ENCODE results near the gene LY9. TPM values are rescaled to one million over a fixed set of nuclear protein-coding genes. Genes with fewer than 3 reads are reported as not detected.

The LY9 gene
- polyA plus RNA-seq, 2 of the 4 experiments (the other 2 are of a cell fraction) = 0.05 to 0.19 TPM

DNA sequence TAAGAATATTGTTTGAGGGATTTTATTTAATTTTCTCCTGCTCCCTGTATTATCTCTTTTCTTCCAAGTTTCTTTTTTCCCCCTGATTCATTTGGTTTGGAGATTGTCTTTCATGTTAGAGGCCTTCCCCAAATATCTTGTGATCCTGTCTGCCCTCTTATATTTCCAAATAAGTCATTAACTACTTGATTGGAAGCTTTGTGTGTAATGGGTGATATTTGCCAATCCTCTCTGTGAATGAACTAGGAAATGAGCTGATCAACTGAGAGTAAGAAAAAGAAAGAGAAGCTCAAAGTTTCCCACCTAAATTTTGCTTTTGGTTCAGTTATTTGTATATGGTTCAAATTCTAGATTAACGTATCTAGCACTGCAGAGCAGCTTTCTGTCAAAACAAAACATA is 23.6 kb upstream of the LY9 start:
- Histone ChIP-seq H3K4me1 (no peaks in the 10 kb centered on the region), H3K9me3 (no peaks in the 10 kb centered on the region), H3K27ac (no peak overlapping the region), H3K4me2 (no peak overlapping the region), H3K4me3 (no peak overlapping the region)
- DNase-seq (ENCODE audit: low read depth in 1 of 2, low spot score in 1 of 2) (no peak), FAIRE-seq (no peak), ATAC-seq (no peak)
- TF ChIP-seq, protein P1, sequence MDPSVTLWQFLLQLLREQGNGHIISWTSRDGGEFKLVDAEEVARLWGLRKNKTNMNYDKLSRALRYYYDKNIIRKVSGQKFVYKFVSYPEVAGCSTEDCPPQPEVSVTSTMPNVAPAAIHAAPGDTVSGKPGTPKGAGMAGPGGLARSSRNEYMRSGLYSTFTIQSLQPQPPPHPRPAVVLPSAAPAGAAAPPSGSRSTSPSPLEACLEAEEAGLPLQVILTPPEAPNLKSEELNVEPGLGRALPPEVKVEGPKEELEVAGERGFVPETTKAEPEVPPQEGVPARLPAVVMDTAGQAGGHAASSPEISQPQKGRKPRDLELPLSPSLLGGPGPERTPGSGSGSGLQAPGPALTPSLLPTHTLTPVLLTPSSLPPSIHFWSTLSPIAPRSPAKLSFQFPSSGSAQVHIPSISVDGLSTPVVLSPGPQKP (IDR thresholded peaks at IDR 0.05; ENCODE audit: low read depth, low read length) = no peak
- TF ChIP-seq HOXB13 (CRISPR knock-in tag; IDR thresholded peaks at IDR 0.05; ENCODE audit: low read depth) = no peak
- no peak for TF ChIP-seq ESRRA (IDR thresholded peaks at IDR 0.05; ENCODE audit: borderline replicate concordance, low read length)
- TF ChIP-seq POLR2AphosphoS2 (conservative IDR thresholded peaks at IDR 0.05; ENCODE audit: low read length) = no peak
- TF ChIP-seq GATA3 (IDR thresholded peaks at IDR 0.05; ENCODE audit: borderline replicate concordance) = no peak
- TF ChIP-seq CHD2 (IDR thresholded peaks at IDR 0.05; ENCODE audit: low read length, partially characterized antibody) = no peak
- no peak for TF ChIP-seq FOSL2 (IDR thresholded peaks at IDR 0.05)
- no peak for TF ChIP-seq FOSL2 (CRISPR knock-in tag; IDR thresholded peaks at IDR 0.05)
- TF ChIP-seq SREBF2 (IDR thresholded peaks at IDR 0.05) = no peak
- no peak for TF ChIP-seq NR3C1 (IDR thresholded peaks at IDR 0.05)
- no peak for TF ChIP-seq HOXB5 (CRISPR knock-in tag; IDR thresholded peaks at IDR 0.05)
- no peak for TF ChIP-seq FOXS1 (CRISPR knock-in tag; IDR thresholded peaks at IDR 0.05)
- TF ChIP-seq RARB (CRISPR knock-in tag; IDR thresholded peaks at IDR 0.05) = no peak
- CTCF ChIA-PET = interaction anchor here (1.5 kb wide), 1 partner anchor 27 kb away, joined by 3 read pairs; no protein-coding TSS in a partner anchor
- POLR2A ChIA-PET = no interaction called here
- 71% methylated on average over 1 of the region's 1 CpG for WGBS (ENCODE audit: missing lambda C conversion rate)

DNA sequence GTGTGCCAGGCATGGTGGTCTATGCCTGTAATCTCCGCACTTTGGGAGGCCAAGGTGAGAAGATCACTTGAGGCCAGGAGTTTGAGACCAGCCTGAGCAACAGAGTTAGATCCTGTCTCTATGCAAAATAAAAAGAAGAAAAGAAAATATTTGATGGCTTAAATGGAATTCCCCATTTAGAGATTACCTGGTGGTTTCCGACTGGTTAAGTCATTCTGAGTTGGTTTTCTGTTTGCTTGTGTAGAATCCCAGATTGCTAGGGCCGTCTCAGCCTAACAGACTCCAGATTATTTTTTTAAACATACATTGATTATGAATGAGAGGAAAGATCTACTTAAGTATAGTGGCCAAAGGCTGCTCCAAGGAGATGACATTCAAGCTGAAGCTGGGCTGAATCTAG is 22.9 kb upstream of the LY9 start:
- FAIRE-seq = no peak
- no peak overlapping the region for H3K4me3 ChIP-seq
- ChIA-PET CTCF (interaction anchor here (0.9 to 1.5 kb wide), 2 partner anchors 27 to 61 kb away, joined by 3 read pairs; no protein-coding TSS in a partner anchor), POLR2A (no interaction called here)
- no peaks in the 10 kb centered on the region for H3K4me1 ChIP-seq
- no peak for TF ChIP-seq ZFP36 (IDR thresholded peaks at IDR 0.05; ENCODE audit: borderline replicate concordance, partially characterized antibody)
- no peak for TF ChIP-seq FOXS1 (CRISPR knock-in tag; IDR thresholded peaks at IDR 0.05)
- TF ChIP-seq ZC3H11A (IDR thresholded peaks at IDR 0.05) = no peak
- TF ChIP-seq EHF (CRISPR knock-in tag; IDR thresholded peaks at IDR 0.05) = no peak
- no peak for TF ChIP-seq HOXA7 (CRISPR knock-in tag; IDR thresholded peaks at IDR 0.05)
- no peak for TF ChIP-seq GATA3 (IDR thresholded peaks at IDR 0.05; ENCODE audit: borderline replicate concordance)
- no peak for TF ChIP-seq BHLHE40 (IDR thresholded peaks at IDR 0.05; ENCODE audit: low read depth, low read length)
- no peak for DNase-seq (ENCODE audit: low read depth in 1 of 2, low spot score in 1 of 2)
- no peak overlapping the region for H3K4me2 ChIP-seq
- 67% methylated on average over 3 of the region's 3 CpGs for WGBS (ENCODE audit: missing lambda C conversion rate)
- H3K27ac ChIP-seq = no peak overlapping the region
- H3K9me3 ChIP-seq = no peaks in the 10 kb centered on the region
- ATAC-seq = no peak

DNA sequence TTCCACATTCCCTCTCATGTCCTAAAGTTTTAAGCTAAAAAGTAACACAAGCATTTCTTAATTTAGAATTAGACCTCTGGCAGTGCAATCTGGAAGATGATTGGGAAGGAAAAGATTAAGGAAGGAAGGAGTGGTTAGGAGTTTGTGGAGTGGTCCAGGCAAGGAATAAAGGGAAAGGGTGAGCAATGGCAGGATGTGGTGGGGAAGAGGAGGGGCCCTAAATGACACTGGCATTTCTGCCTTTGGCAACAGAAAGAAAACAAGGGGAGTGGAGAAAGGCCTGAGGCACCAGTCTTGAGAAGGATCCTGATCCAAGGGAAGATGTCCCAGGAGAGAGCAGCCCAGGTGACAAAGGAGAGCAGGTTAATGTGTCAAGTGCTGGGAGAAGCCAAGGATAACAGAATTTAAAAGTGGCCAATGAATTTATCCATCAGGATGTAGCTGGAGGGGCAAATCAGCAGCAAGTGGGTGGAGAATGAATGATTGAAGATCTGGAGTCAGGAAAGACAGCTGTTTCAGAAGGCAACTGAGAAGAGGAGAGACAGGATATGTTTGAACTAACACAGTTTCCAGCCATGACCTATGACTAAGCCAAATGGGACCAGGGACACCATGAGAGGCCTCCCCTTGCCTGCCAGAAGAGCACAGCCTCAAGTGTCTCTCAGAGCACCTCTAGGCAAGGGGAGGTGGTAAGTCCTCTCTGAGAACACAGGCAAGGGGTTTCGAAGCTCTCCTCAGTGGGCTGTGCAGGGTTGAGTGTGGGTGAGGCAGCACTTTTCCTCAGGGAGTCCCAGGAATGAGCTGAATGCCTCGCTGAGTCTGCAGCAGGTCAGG is 20.9 kb upstream of the LY9 start:
- ATAC-seq (no peak), FAIRE-seq (no peak), DNase-seq (ENCODE audit: low read depth in 1 of 2, low spot score in 1 of 2) (no peak)
- 30% methylated on average over 2 of the region's 2 CpGs for WGBS (ENCODE audit: missing lambda C conversion rate)
- no peak for TF ChIP-seq FOSB (CRISPR knock-in tag; IDR thresholded peaks at IDR 0.05)
- TF ChIP-seq FOXS1 (CRISPR knock-in tag; IDR thresholded peaks at IDR 0.05) = no peak
- TF ChIP-seq, protein P2, sequence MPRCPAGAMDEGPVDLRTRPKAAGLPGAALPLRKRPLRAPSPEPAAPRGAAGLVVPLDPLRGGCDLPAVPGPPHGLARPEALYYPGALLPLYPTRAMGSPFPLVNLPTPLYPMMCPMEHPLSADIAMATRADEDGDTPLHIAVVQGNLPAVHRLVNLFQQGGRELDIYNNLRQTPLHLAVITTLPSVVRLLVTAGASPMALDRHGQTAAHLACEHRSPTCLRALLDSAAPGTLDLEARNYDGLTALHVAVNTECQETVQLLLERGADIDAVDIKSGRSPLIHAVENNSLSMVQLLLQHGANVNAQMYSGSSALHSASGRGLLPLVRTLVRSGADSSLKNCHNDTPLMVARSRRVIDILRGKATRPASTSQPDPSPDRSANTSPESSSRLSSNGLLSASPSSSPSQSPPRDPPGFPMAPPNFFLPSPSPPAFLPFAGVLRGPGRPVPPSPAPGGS (IDR thresholded peaks at IDR 0.05) = no peak
- TF ChIP-seq HDAC2 (IDR thresholded peaks at IDR 0.05) = no peak
- TF ChIP-seq, protein P3, sequence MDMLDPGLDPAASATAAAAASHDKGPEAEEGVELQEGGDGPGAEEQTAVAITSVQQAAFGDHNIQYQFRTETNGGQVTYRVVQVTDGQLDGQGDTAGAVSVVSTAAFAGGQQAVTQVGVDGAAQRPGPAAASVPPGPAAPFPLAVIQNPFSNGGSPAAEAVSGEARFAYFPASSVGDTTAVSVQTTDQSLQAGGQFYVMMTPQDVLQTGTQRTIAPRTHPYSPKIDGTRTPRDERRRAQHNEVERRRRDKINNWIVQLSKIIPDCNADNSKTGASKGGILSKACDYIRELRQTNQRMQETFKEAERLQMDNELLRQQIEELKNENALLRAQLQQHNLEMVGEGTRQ (IDR thresholded peaks at IDR 0.05) = no peak
- no peak for TF ChIP-seq HOXB5 (CRISPR knock-in tag; IDR thresholded peaks at IDR 0.05)
- no peak for TF ChIP-seq HOXA7 (CRISPR knock-in tag; IDR thresholded peaks at IDR 0.05)
- Histone ChIP-seq H3K4me3 (no peak overlapping the region), H3K9me3 (no peaks in the 10 kb centered on the region), H3K4me2 (no peak overlapping the region), H3K4me1 (no peaks in the 10 kb centered on the region), H3K27ac (no peak overlapping the region)
- ChIA-PET POLR2A (no interaction called here), CTCF (interaction anchor here (0.9 to 2.2 kb wide), 4 partner anchors 16 to 56 kb away, joined by 3 to 8 read pairs (median 4); no protein-coding TSS in a partner anchor)
